HCT116 (cell line): ENCODE data around the gene PCDHGA3.

Source experiments
- ATF3 ChIP-seq: IDR thresholded peaks from 2 replicates; pipeline ENCODE4 v1.6.1; 2012
- CBX3 ChIP-seq: IDR thresholded peaks from 2 replicates; pipeline ENCODE4 v1.6.1; 2012; ENCODE audit warnings: low read depth
- CEBPB ChIP-seq: IDR thresholded peaks from 2 replicates; pipeline ENCODE4 v1.6.1; 2012; ENCODE audit warnings: low read depth
- CTCF ChIP-seq, 3 experiments: fragments of 200-600 bp in 1 of 3; sonication (generic) in 1 of 3; IDR thresholded peaks in 2 of 3; conservative IDR thresholded peaks in 1 of 3; 2 replicates each; pipeline ENCODE4 v1.5.1; 2012 to 2017; ENCODE audit warnings: low read depth in 2 of 3, low read length in 2 of 3, antibody characterized with exemption in 1 of 3, borderline replicate concordance in 1 of 3, control low read depth in 1 of 3, mild to moderate bottlenecking in 1 of 3, mixed read lengths in 1 of 3, mixed run types in 1 of 3, moderate library complexity in 1 of 3; ENCODE audit not compliant: insufficient read depth in 1 of 3
- EGR1 ChIP-seq: IDR thresholded peaks from 2 replicates; pipeline ENCODE4 v1.6.1; 2012; ENCODE audit warnings: low read depth
- EZH2 ChIP-seq: fragments of 200-600 bp; sonication (generic); IDR thresholded peaks from 2 replicates; pipeline ENCODE4 v1.6.1; 2017; ENCODE audit warnings: antibody characterized with exemption, mixed run types
- JUND ChIP-seq: IDR thresholded peaks from 2 replicates; pipeline ENCODE4 v1.6.1; 2012
- POLR2A ChIP-seq: IDR thresholded peaks from 2 replicates; pipeline ENCODE4 v1.7.0; 2011; ENCODE audit warnings: borderline replicate concordance; ENCODE audit not compliant: insufficient read depth, insufficient read length; ENCODE audit errors: extremely low read depth
- POLR2AphosphoS5 ChIP-seq: IDR thresholded peaks from 2 replicates; pipeline ENCODE4 v1.6.1; 2011; ENCODE audit warnings: mild to moderate bottlenecking, low read depth, low read length, moderate library complexity

- TF ChIP-seq CTCF (IDR thresholded peaks at IDR 0.05 in 2 of 3, conservative IDR thresholded peaks at IDR 0.05 in 1 of 3; ENCODE audit: borderline replicate concordance in 1 of 3, insufficient read depth in 1 of 3, low read depth in 2 of 3, low read length in 2 of 3) (no peak), CEBPB (no peak), POLR2AphosphoS5 (no peak), EZH2 (no peak), ATF3 (no peak), JUND (no peak), CBX3 (no peak), EGR1 (no peak), POLR2A (no peak)
Measured at GRCh38 chr5:141383345-141383744, 39.7 kb downstream of the PCDHGA3 start.
